ENCODE data around the gene EFCAB14. TPM values are rescaled to one million over a fixed set of nuclear protein-coding genes. Genes with fewer than 3 reads are reported as not detected.

EFCAB14 gene
- total RNA-seq, 1 donor from 2014 or later, result 61.2 TPM

GRCh38 chr1:46646844-46647243 lies 72.1 kb downstream of the EFCAB14 start:
- H3K9me3 Mint-ChIP-seq, result peaks cover 20% of the 10 kb centered on the region
- no peak for TF ChIP-seq CTCF (IDR thresholded peaks at IDR 0.05; ENCODE audit: unreplicated experiment)
- H3K27ac Mint-ChIP-seq, result peak overlapping the region; percentile 44
- peaks cover 38% of the 10 kb centered on the region for H3K4me1 Mint-ChIP-seq
- DNase-seq (ENCODE audit: low spot score in 2 of 2, unreplicated experiment in 2 of 2), result no peak
- H3K27me3 Mint-ChIP-seq (ENCODE audit: low read depth), result no peaks in the 10 kb centered on the region
- H3K4me3 Mint-ChIP-seq, result no peak overlapping the region
- peaks cover 31% of the 10 kb centered on the region for H3K36me3 Mint-ChIP-seq

GRCh38 chr1:46646331-46646730 lies 72.6 kb downstream of the EFCAB14 start:
- Mint-ChIP-seq H3K4me3 (no peak overlapping the region), H3K36me3 (peaks cover 35% of the 10 kb centered on the region), H3K4me1 (peaks cover 43% of the 10 kb centered on the region), H3K27ac (peak overlapping the region; percentile 71), H3K9me3 (peaks cover 20% of the 10 kb centered on the region), H3K27me3 (ENCODE audit: low read depth) (no peaks in the 10 kb centered on the region)
- TF ChIP-seq CTCF (IDR thresholded peaks at IDR 0.05; ENCODE audit: unreplicated experiment), result no peak
- DNase-seq (ENCODE audit: low spot score in 2 of 2, unreplicated experiment in 2 of 2), result no peak

GRCh38 chr1:46645815-46646214 lies 73.1 kb downstream of the EFCAB14 start:
- Mint-ChIP-seq H3K4me1 (peaks cover 44% of the 10 kb centered on the region), H3K27me3 (ENCODE audit: low read depth) (no peaks in the 10 kb centered on the region)
- no peak for TF ChIP-seq CTCF (IDR thresholded peaks at IDR 0.05; ENCODE audit: unreplicated experiment)

GRCh38 chr1:46643368-46643775 lies 75.5 kb downstream of the EFCAB14 start:
- Mint-ChIP-seq H3K9me3 (peaks cover 6% of the 10 kb centered on the region), H3K27ac (peak overlapping the region; percentile 76), H3K4me1 (peaks cover 61% of the 10 kb centered on the region), H3K36me3 (peaks cover 25% of the 10 kb centered on the region), H3K4me3 (no peak overlapping the region), H3K27me3 (ENCODE audit: low read depth) (no peaks in the 10 kb centered on the region)
- DNase-seq (ENCODE audit: low spot score in 2 of 2, unreplicated experiment in 2 of 2), result no peak
- no peak for TF ChIP-seq CTCF (IDR thresholded peaks at IDR 0.05; ENCODE audit: unreplicated experiment)

More at GRCh38 chr1:46645815-46646214, 73.1 kb downstream of the EFCAB14 start:
- Mint-ChIP-seq H3K4me3 (no peak overlapping the region), H3K27ac (no peak overlapping the region), H3K36me3 (peaks cover 36% of the 10 kb centered on the region), H3K9me3 (peaks cover 20% of the 10 kb centered on the region)
- no peak for DNase-seq (ENCODE audit: low spot score in 2 of 2, unreplicated experiment in 2 of 2)

GRCh38 chr1:46642115-46642680 lies 76.7 kb downstream of the EFCAB14 start:
- DNase-seq (ENCODE audit: low spot score in 2 of 2, unreplicated experiment in 2 of 2), result no peak
- Mint-ChIP-seq H3K27ac (peak overlapping the region; percentile 14), H3K36me3 (peaks cover 20% of the 10 kb centered on the region)

More at GRCh38 chr1:46642115-46642680, 76.7 kb downstream of the EFCAB14 start:
- no peaks in the 10 kb centered on the region for H3K27me3 Mint-ChIP-seq (ENCODE audit: low read depth)
- H3K9me3 Mint-ChIP-seq, result peaks cover 3% of the 10 kb centered on the region
- H3K4me3 Mint-ChIP-seq, result no peak overlapping the region
- TF ChIP-seq CTCF (IDR thresholded peaks at IDR 0.05; ENCODE audit: unreplicated experiment), result no peak
- H3K4me1 Mint-ChIP-seq, result peaks cover 58% of the 10 kb centered on the region

All from mesothelial cell of epicardium (in vitro differentiated cells).